Fibroblast of lung (primary cell): ENCODE measurements around the gene MPC1.

Source experiments
- EZH2 ChIP-seq: IDR thresholded peaks from 2 replicates; pipeline ENCODE4 v1.5.1; 2012; ENCODE audit warnings: low read length, control low read depth, mild to moderate bottlenecking; ENCODE audit errors: missing control alignments
- TF ChIP-seq, protein P1 (sequence below), 2 donors: IDR thresholded peaks in 1 of 2; conservative IDR thresholded peaks in 1 of 2; 1 replicate in 1 of 2; 2 replicates in 1 of 2; pipeline ENCODE4 v1.5.1; 2011 to 2012; ENCODE audit warnings: low read length in 2 of 2, control low read depth in 1 of 2, inconsistent platforms in 1 of 2, low read depth in 1 of 2, mild to moderate bottlenecking in 1 of 2

DNA sequence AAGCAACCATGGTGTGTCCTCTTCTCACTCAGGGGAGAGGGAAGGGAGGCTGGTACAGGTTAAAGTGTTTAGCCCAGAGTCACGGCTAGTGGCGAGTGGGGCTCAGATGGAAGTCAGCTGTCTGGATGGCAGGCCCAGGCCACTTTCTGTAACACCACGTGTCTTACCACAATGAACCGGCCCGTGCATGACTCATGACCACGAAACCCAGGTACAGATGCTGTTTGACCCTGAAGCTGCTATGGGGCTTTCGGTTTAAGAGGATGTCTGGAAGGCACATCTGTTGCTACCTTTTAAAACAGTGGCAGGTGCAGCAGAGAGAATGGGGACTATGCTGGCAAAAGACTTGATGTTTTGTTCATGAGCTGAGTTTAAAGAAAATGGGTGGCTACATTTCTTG, 36.5 kb upstream of the MPC1 start:
- TF ChIP-seq, protein P1, sequence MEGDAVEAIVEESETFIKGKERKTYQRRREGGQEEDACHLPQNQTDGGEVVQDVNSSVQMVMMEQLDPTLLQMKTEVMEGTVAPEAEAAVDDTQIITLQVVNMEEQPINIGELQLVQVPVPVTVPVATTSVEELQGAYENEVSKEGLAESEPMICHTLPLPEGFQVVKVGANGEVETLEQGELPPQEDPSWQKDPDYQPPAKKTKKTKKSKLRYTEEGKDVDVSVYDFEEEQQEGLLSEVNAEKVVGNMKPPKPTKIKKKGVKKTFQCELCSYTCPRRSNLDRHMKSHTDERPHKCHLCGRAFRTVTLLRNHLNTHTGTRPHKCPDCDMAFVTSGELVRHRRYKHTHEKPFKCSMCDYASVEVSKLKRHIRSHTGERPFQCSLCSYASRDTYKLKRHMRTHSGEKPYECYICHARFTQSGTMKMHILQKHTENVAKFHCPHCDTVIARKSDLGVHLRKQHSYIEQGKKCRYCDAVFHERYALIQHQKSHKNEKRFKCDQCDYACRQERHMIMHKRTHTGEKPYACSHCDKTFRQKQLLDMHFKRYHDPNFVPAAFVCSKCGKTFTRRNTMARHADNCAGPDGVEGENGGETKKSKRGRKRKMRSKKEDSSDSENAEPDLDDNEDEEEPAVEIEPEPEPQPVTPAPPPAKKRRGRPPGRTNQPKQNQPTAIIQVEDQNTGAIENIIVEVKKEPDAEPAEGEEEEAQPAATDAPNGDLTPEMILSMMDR (conservative IDR thresholded peaks at IDR 0.05 in 1 of 2, IDR thresholded peaks at IDR 0.05 in 1 of 2; ENCODE audit: low read depth in 1 of 2, low read length in 2 of 2), result no peak
- TF ChIP-seq EZH2, result no peak
